Glomerular visceral epithelial cell (primary cell): ENCODE results near the gene TFDP1.
"Not testable (repeated sequence)": the region's sequence is repeated elsewhere in the genome, so short reads cannot be mapped to it uniquely, and the experiment has no call there.

Source experiments
- DNase-seq: peaks from one replicate; pipeline ENCODE4 v3.0.0-alpha.2; 2016; ENCODE audit errors: extremely low spot score

The TFDP1 gene

GRCh38 chr13:113618455-113618854, 33.9 kb downstream of the TFDP1 start:
- no peak for DNase-seq

DNA sequence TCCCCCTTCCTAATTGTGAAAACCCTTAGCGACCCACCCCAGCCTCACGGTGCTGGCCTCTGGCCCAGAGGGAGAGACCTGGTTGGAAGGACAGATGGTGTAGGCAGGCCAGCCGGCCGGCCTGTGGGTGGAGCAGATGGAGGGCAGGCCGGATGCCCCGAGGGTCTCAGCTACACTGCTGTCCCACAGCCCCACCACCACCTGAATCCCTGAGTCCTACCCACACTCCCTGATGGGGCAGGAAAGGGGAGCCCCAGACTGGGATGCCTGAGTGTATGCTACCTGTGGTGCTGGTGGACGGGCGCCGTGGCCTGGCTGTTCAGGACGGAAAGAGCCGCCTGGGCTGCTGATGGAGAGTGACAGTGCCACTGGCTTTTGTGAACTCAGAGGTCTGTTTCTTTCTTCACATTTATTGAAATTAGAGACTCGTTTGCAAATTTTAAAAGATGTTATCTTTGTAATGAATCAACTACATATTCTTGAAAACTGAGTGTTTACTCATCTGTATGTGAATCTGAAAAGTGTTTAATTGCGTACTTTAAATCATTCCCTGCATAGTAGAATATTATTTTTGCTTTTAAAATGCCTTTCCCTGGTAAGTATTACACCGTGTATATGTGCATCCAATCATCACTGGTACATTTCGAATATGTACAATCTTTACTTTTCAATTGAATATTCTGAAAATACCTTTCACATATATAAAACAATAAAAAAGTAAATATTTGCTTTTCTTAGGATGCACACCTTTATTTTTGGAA, 35.7 kb downstream of the TFDP1 start:
- no peak for DNase-seq

DNA sequence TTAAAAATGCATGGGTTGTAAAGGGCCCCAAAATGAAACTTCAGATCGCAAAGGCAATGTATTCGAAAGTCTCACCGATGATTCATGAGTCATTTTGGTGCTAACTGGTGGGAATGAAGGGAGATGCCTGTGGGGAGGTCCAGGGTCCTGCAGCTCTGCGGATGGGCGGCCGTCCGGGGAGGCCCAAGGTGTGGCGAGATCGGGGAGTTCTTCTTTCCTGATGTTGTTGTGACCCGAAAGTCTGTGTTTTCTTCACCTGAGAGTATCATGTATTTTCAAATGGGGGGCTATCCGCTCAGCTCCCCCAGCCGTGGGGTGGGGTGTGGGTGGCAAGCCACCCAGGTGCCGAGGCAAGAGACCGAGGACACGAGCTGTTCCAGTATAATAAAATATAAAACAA, 36.5 kb downstream of the TFDP1 start:
- DNase-seq: no peak

DNA sequence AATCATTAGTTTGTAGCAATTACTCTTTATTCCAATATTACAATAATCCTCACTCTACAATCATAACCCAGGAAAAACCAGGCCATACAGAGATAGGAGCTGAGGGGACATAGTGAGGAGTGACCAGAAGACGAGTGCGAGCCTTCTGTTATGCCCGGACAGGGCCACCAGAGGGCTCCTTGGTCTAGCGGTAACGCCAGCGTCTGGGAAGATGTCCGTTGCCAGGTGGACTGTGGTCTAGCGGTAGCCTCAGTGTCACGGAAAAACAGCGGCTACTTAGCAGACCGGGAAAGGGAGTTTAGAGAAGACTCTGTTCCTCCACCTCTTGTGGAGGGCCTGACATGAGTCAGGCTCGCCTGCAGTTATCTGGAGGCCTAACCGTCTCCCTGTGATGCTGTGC, 36.9 kb downstream of the TFDP1 start:
- DNase-seq: peak; percentile 13

DNA sequence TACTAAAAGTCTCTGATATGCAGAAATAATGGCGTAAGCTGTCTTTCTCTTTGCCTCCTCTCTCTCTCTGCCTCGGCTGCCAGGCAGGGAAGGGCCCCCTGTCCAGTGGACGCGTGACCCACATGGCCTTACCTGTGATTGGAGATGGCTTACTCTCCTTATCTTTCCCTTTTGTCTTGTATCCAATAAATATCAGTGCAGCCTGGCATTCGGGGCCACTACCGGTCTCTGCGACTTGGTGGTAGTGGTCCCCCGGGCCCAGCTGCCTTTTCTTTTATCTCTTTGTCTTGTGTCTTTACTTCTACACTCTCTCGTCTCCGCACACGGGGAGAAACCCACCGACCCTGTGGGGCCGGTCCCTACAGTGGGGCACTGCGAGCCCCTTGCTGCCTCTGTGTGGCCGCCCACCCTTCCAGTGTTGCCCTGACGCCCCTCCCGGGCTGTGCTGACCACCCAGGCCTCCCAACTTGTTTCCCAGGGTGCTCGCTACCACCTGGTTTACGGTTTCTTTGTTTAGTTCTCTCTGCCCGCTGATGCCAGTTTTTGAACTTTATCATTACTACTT, 37.5 kb downstream of the TFDP1 start:
- DNase-seq: not testable (repeated sequence)

GRCh38 chr13:113622791-113623490, 38.4 kb downstream of the TFDP1 start:
- no peak for DNase-seq

DNA sequence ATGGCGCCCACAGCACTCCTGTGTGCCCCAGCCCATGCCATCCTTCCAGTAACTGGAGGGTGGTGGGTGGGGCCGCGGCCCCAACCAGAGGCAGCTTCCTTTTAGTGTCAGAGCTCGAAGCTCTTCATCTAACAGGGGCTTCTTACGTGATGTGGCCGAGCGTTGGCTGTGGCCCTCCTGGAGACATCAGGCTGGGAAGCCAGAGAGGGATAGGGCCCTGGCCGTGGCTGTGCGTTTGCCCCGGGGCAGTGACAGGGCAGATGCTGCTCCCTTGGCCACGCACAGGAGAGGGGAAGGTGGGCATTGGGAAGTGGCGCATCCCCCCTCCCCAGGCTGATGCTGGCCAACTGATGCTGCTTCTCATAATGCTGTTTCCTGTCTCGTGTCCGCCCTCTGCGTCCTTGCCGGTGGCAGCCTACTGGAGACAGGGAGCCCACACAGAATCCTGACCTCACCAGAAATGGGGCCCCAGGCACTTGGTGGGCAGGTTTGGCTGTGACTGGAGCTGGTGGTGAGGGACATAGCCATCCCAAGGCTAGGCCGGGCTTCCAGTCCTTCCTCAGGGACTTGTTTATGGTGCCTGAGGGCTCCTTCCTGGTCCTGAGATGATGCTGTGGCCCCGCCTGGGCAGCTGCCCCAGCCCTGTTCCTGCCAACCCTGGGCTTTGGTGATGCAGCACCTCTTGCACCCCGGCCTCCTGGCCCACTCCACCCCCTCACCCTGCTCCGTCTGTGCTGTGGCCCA, 39.1 kb downstream of the TFDP1 start:
- no peak for DNase-seq

DNA sequence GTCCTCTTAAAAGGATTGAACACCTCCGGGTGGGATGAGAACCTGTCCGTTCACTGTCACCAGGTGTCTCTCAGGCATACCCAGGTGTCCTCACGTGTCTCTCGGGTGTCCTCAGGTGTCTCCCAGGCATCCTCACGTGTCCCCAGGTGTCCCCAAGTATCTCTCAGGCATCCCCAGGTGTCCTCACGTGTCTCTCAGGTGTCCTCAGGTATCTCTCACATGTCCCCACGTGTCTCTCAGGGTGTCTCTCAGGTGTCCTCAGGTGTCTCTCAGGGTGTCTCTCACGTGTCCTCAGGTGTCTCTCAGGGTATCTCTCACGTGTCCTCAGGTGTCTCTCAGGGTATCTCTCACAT, 39.7 kb downstream of the TFDP1 start:
- DNase-seq: no peak

DNA sequence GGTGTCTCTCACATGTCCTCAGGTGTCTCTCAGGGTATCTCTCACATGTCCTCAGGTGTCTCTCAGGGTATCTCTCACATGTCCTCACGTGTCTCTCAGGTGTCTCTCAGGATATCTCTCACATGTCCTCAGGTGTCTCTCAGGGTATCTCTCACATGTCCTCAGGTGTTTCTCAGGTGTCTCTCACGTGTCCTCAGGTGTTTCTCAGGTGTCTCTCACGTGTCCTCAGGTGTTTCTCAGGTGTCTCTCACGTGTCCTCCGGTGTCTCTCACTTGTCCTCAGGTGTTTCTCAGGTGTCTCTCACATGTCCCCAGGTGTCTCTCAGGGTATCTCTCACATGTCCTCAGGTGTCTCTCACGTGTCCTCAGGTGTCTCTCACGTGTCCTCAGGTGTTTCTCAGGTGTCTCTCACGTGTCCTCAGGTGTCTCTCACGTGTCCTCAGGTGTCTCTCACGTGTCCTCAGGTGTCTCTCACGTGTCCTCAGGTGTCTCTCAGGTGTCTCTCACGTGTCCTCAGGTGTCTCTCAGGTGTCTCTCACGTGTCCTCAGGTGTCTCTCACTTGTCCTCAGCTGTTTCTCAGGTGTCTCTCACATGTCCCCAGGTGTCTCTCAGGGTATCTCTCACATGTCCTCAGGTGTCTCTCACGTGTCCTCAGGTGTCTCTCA, 40.2 kb downstream of the TFDP1 start:
- DNase-seq: not testable (repeated sequence)

GRCh38 chr13:113625965-113626721, 41.6 kb downstream of the TFDP1 start:
- DNase-seq: no peak

DNA sequence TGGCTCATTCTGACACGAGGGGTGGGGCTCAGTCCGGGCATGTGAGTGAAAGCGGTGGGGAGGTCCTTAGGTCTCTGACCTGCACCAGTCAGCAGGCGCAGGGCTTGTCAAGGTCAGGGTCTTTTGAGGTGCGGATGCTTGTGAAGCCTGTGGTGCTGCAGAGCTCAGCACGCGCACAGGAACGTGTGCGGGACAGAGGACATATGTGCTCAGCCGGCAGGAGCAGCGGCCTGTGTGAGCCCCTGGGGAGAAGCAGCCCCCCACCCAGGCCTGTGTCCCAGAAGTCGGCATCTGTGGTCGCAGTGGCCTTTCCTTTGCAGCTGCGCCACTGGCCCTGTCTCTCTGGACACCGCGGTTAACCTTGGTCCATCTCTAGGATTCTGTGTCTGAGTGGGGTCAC, 42.6 kb downstream of the TFDP1 start:
- DNase-seq: no peak

- DNase-seq: no peak
Measured at GRCh38 chr13:113628291-113629270, 44.0 kb downstream of the TFDP1 start.

DNA sequence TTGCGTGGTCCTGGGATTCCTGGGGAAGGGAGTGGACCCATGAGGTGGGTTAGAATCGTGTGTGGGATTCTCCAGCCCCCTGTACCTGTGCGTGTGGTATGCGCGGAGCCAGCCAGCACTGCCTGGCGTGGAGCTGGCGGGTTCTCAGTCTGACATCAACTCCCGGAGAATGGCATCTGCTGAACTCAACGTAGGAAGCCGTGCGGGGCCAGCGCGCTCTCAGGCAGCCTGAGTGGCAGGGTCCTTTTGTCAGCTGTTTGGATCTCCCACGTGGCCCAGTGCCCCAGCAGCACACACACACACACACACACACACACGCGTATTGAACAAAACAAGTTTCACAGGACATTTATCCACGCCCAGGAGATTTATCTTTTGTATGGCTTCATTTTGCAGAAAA, 45.3 kb downstream of the TFDP1 start:
- DNase-seq: no peak

- no peak for DNase-seq
Measured at GRCh38 chr13:113630296-113630695, 45.7 kb downstream of the TFDP1 start.

DNA sequence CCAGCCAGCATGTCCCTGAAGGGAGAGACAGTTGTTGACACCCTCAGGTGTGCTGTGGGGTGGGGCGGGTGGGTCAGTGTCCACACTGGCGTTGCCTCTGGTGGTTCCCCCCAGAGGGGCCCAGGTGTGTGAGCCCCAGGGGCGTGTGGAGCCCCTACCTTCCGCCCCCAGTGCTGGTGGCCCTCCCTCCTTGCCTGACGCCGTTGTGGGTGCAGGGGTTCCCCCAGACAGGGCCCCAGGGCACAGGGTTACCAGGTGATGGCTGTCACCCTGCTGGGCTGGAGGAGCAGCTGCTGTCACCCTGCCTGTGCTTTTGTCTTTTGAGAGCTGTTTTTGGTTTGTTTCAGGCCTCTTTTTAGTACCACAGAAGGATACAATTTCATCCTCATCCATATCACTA, 46.3 kb downstream of the TFDP1 start:
- DNase-seq: no peak

DNA sequence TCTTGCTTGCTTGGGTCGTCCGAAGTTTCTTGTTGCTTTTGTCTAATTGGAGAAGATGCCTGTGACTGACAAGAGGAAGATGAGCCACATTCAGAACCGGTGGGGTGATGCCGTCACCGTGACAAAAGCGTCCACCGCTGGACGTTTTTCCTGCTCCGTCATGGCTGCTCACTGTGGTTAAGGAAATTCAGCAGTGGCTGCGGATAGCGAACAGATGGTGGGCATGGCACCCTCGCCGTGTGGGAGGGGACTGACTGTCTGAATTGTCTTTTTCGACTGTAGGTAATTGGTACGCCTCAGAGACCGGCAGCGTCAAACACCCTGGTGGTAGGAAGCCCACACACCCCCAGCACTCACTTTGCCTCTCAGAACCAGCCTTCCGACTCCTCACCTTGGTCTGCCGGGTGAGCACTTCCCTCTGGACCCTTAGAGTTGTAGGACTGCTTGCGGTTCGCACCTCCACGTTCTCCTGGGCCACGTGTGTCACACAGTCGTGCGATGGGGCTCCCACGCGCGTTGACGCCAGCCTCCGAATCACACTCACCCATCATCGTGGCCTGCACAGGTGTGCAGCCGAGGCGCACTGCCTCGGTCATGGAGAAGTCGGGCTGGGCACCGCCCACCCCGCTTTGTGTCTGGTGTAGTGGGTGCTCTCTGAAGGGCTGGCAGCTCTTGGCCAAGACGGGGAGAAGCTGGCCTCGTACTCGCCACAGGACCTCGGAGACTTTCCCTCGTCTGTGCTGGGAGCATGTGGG, 47.0 kb downstream of the TFDP1 start:
- DNase-seq: no peak

DNA sequence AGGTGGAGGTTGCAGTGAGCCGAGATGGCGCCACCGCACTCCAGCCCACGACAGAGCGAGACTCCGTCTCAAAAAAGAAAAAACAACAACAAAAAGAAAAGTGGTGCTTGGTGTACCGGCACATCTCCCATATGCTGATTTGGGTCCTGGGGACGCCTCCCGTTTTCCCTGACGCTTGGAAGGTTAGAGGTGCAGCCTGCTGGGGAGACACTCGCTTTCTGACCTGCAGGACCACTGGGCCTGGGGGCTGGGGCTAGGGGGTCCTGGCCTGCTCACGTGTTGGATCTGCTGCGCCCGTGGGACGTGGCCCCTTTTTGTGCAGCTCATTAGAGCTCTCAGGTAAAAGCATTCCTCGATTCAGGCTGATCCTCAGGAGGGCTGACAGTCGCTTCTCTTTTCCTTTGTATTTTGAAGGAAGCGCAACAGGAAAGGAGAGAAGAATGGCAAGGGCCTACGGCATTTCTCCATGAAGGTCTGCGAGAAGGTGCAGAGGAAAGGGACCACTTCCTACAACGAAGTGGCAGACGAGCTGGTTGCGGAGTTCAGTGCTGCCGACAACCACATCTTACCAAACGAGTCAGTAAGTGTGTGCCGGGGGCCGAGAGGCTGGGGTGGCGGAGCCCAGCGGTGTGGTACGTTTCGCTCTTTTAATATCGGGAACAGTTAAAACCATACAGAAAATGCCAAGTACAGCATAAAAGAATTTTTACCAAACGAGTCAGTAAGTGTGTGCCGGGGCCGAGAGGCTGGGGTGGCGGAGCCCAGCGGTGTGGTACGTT, 48.3 kb downstream of the TFDP1 start:
- no peak for DNase-seq

DNA sequence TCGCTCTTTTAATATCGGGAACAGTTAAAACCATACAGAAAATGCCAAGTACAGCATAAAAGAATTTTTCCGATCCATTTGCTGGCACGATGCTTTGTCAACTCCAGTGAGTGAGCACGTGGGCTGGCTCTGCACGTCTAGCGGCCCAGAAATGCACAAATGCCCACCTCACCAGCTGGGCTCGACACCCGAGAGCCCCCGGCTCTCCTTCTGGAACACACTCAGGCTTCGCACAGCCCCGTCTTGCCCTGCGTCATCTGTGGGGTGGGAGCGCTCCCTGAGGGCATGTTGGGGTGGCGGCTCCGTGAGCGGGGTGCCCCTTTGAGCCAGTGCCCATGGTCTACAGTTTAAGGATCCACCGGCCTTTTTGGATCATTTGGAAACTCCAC, 48.9 kb downstream of the TFDP1 start:
- no peak for DNase-seq
